ENCODE measurements around the gene PALM2AKAP2.

PALM2AKAP2 gene

DNA sequence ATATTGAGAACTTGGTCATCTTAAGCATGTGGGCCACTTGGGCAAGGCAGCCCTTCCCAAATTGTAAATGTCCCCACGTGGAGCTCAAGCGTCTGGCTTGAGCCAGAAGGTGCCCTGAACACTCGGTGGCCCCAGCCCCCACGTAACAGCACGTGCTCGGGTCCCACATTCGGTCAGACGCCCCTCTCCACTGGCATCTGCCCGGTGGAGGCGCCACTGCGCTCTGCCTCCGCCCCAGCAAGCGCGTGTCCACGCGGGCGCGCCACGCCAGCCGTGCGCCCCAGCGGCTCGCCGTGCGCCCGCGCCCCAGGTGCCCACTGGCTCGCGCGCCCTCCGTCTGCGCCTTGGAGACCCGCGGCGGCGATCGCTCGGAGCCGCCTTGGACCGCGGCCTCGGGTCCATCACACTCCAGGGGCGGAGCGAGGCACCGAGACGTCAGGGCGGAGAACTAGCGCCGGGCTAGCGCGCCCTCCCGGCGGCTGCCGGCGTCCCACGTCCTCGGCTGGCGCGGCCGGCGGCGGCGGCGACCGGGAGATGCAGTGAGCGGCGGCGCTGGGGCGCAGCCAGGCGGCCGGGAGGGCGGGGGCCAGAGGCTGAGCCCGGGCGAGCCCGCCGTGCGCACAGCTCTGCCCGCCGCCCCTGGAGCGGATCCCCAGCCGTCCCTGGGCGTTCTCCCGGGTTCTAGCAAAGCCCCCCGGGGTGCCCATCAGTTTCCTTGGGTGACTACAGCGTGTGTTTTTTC, at the start of gene PALM2AKAP2:
Gene PALM2AKAP2, plus strand, starts transcription at position 488 of the 742 bp plus-strand sequence. CDS start 291 bp downstream, outside the sequence.
- no peak for DNase-seq (ENCODE audit: low read depth in 2 of 2)

DNA sequence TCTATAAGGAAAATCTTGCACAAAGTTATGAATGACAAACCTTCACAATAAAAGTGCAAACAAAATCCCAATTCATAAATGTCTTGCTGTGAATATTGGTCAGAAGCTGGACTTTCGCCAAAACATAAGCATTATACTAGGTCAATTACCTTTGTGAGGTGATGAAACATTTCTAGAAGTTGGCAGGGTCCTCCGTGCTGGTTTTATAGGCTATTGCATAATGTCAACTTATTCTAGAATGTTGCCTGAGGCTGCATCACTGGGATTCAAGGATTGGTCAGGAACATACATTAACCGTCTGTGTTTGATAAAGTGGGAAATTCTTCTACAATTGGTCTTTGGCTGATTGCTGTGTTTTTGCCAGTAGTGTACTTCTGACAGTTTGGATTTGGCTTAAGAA, 49.8 kb upstream of the PALM2AKAP2 start:
- no peak for DNase-seq (ENCODE audit: low read depth in 2 of 2)

DNA sequence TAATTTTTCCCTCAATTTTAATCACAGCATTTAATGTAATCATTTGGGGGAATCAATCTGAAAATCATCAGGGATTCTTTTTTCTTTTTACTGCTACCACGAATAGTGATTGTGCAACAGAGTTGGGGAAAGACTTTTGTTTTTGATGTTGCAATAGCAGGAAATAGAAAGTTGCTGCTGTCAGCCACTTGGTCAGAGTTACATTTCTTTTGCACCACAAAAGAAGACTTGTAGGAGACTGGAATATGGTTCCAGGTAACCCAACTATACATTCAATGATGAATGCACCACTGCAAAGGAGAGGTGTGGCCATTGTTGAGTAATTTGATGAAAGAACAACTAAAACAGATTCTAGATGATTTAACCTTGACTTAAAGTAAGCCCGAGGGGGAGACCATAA, 46.3 kb upstream of the PALM2AKAP2 start:
- DNase-seq (ENCODE audit: low read depth in 2 of 2) = no peak

DNA sequence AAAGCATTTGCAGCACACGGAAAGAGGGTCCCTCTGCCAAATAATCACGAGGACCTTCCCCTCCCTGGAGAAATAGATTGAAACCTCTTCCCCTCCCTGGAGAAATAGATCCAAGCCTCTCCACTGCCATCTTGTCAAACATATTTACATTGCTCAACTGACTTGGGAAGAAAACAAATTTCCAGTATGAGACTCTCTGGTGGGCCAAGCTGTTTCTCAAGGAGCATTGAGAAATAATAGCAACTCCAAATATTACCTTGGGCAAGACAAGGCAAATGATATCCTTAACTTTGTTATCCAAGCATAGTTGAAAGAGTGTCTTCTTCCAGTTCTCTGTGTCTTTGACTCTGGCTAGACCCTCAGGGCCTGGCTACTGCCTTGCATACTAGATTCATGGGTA, 45.2 kb upstream of the PALM2AKAP2 start:
- no peak for DNase-seq (ENCODE audit: low read depth in 2 of 2)

DNA sequence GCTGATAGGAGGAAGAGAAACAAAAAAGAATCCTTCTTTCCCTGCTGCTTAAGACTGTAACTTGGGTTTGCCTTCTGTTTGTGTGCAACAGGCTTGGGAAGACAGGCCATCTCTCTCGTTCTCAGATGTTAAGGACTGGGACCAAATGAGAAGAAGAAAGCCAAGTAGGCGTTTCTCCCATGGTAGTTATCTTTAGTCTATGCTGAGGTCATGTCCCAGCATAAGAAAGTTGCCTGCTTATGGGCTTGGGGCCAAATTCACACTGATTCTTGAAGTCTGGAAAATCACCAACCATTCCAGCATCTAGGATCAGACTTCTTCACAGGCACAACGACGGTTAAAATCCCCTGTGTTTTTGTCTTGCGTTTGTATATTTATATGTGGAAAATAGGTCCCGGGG, 44.2 kb upstream of the PALM2AKAP2 start:
- DNase-seq (ENCODE audit: low read depth in 2 of 2) = no peak

DNA sequence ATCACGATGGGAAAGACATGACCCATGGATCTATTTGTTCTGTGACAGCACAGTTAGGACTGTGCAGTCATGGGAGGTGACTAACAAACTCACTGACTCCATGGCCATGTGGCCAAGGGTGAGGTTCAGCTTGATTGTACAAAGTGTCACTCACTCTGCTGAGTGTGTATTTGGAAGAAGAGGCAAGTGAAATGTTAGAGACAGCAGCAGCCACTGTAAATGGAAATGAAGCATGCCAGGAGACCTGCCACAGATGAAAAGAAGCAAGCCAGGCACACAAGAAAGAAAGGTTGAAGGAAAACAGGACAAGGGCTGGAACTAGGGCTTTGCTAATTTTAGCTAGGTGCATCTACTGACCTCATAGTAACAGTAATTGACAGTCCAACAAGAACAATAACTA, 42.7 kb upstream of the PALM2AKAP2 start:
- DNase-seq (ENCODE audit: low read depth in 2 of 2) = no peak

DNA sequence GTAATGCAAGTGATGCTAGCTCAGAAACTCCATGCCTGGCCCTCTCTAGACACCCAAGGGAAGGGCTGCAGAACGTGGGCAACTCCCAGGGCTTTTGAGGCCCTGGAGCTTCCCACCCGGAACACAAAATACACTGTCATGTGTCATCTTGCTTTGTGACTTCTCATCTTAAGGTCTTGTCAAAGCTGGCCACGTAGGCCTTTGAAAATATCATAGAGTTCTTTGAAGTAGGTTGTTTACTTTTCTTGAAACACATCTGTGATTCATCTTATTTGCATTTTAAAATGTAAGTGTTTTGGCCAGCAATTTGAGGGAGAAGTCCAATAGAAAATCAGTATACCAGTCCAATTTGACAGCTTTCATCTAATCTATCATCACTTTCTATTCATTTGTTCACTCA, 40.2 kb upstream of the PALM2AKAP2 start:
- no peak for DNase-seq (ENCODE audit: low read depth in 2 of 2)

DNA sequence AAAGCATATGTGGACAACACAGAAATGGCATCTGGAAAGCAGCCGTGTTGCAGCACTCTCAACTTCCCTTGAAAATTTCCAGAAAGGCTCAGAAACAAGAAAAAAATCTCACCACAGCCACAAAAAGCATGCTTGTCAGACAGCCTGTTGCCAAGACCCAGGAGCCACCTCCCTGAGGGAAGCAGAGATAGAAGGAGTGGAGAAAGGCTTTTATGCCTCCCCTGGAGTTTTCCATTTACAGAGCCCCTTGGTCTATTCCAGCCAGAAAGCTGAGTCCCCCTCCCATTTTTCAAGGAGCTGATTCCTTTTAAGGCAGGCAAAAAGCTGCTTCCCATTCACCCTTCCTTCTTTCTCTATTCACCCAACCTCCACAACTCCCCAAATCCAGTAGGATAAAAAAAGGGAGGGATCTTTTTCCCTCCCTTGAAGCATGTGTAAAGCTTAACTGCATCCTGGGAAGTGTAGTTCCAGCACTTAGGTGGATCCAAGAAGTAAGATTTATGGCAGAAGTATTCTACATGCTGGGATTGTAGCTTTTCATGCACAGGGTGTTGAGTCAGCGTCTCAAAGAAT, 37.1 kb upstream of the PALM2AKAP2 start:
- DNase-seq (ENCODE audit: low read depth in 2 of 2) = no peak

DNA sequence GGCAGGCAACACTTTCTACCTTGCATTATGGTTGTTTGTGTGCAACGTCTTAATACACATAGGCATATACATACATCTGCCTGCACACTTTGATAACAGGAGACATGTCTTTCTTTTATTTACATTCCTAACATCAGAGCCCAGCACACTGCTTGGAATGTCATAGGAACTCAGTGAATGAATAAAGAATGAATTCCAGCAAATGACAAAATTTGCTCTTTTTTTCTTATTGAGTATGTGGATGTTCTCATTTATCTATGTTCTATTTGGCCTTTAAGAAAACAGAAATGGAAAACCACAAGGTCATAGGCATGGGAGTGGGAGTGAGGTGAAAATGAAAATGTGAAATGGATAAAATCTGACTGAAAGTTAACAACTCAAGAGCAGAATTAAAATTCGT, 36.3 kb upstream of the PALM2AKAP2 start:
- no peak for DNase-seq (ENCODE audit: low read depth in 2 of 2)

DNA sequence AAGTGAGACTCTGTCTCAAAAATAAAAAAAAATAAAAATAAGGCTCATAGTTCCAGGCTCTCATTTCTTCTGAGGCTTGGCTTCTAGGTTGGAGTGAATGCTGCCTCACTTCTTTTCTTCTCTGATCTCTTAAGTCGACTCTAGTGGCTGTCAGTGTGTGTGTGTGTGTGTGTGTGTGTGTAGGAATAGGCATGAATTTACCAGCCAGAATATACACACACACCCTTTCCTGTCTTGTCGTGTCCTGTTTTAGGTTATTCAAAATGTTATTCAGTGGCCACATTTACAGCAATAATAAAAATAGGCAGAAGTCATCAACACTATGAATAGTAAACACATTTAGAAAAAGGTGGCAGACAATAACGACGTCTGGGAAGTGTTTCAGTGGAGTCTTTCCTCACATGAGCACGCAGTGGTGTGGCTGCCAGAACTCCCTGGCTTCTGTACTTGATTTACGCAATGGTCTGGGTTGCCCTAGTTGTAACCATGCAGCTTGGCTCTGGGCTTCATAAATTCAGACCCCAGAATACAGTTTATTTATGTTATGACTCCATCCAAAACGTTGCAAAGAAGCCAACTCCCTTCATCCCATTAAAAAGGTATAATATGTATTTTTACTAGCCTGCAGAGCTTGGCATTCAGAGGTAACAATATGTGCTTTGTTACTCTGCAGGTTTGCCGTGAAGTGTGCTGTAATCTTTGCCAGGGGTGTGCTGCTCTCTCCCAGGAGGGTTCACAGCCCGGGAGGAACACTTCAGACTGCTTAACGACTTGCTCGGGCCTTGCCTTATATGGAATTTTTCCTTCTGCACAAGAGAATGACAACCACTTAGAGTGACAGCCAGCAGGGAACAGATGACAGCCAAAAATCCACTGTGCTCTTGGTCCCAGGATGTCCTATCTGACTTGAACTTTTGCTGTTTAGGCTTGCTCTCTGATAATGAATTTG, 34.4 kb upstream of the PALM2AKAP2 start:
- DNase-seq (ENCODE audit: low read depth in 2 of 2) = no peak

DNA sequence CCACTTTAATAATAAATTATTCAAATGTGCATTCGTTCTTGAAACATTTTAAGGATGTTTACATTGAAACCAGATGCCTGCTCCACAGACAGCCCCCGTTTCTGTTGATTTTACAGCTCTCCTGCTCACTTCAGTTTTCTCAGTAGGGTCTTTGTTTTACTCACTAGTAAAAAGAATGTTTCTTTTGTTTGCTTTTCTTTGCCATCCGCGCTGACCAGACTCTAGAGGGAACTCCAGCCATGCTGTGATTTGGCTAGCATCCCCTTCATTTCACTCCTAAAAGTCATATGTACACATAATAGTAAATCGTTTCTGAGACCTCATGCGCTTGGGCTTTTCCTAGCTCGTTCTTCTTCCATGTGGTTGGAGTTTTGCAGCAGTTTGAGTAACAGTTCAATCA, 28.7 kb upstream of the PALM2AKAP2 start:
- no peak for DNase-seq (ENCODE audit: low read depth in 2 of 2)

DNA sequence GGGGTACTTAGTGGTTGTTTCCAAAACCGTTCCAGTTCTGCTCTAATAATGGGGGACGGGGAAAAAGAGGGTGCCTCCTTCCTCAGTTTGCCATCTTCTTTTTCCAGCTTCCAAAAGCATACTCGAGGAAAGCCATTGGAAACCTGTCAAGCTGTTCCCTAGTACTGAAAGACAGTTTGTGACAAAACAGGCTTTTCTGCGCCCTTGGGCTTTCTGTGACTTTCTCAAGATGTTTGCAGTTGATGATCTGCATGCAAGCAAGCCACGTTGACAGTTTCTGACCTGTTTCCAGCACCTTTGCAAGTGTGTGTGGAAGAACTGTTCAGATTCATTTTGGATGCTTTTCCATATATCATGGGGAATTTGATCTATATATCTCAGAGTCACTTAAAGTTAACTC, 26.7 kb upstream of the PALM2AKAP2 start:
- DNase-seq (ENCODE audit: low read depth in 2 of 2) = no peak

DNA sequence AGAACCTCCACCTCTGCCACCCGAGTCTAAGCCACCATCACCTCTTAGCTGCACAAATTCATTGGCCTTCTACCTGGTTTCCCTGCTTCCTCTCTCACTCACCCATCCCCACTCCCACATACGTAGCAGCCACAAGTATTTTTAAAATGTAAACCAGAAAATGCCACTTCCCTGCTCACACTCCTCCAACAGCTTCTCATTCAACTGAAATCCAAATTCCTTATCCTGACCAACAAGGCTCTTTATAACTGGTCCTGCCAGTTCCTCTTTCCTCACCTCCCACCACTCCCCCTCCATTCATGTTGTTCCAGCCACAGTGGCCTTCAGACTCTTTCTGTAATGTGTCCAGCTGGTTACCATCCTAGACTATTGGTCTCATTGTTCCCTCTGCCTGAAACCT, 25.0 kb upstream of the PALM2AKAP2 start:
- no peak for DNase-seq (ENCODE audit: low read depth in 2 of 2)

DNA sequence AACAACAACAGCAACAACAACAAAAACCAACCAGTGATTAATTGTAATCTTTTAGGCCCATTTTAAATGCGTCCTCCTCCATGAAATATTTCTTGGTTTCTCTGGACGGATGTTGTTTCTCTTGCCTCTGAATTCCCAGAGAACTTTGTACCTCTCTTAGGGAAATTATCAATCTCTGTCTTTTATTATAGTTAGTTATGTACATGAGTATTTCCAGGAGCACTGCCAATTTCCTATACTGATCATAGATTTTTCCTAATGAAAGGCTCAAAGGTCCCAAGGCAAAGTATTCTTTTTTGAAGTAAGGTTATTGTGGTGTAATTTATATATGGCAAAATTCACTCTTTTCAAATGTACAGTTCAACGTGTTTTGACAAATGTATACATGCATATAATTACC, 20.4 kb upstream of the PALM2AKAP2 start:
- DNase-seq (ENCODE audit: low read depth in 2 of 2) = no peak

DNA sequence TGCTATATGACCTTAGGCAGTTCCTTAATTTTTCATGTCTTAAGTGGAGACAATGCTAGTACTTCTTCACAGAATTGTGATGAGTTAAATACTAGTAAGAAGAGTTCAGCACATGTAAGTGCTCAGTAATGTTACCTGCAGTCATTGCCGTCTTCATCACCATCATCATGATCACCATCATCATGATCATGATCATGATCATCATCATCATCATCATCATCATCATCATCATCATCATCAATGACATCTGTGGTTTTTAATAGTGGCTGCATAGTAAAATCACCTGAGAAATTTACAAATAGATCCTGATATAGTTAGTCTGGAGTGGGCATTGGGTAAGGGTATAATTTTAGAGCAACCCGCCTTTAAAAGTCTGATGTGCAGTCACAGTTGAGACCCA, 14.7 kb upstream of the PALM2AKAP2 start:
- no peak for DNase-seq (ENCODE audit: low read depth in 2 of 2)

DNA sequence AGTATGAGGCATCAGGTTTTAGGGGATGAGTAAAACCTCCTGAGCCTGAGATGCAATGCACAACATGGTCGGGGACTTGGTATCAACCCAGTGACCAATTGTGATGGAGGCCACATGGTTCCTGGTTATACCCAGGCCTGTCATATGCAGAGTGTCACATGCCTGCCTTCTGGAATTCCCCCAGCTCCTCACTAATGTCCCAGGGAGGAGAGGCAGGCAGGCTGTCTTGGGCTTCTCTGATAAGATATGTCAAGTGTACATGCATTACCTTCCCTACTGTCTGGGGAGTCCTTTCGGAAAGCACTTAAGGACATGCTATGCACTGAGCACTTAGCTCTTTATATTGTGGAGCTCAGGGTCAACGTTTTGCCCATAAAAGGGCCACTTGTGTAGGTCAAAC, 14.2 kb upstream of the PALM2AKAP2 start:
- no peak for DNase-seq (ENCODE audit: low read depth in 2 of 2)

DNA sequence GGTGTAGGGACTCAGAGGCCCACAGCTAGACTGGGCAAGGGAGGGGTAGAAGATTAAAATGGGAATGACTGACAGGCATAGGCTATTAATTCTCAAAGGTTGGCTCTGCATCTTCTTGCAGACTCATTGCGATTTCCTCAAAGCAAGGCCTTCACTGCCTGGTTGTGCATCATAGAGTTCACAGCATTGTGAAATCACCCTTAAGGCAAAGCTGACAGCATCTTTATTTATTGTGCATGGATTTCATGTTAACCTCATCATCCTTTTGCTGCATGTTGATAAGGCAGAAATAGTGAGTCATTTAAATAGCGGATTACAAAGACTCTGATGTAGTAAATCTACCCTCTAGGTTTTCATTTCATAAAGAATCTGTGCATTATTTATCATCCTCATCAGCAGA, 13.6 kb upstream of the PALM2AKAP2 start:
- no peak for DNase-seq (ENCODE audit: low read depth in 2 of 2)

DNA sequence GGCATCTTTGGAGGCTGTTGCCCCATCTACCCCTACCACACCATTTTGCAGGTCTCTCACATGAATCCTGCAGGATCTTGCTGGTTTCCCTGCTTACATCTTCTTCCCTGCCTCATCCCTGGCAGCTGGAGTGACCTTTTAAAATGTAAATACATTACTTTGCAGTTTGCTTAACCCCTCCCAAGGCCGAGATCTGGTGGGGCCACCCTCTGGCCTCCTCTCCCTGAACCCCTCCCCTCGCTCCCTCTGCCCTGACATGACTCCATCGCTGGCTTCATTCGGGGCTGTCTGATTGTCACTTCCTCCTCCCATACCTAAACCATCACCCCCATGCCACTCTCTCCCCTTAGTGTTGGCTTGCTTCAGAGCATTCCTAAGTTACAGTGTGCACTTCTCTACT, 12.6 kb upstream of the PALM2AKAP2 start:
- no peak for DNase-seq (ENCODE audit: low read depth in 2 of 2)

DNA sequence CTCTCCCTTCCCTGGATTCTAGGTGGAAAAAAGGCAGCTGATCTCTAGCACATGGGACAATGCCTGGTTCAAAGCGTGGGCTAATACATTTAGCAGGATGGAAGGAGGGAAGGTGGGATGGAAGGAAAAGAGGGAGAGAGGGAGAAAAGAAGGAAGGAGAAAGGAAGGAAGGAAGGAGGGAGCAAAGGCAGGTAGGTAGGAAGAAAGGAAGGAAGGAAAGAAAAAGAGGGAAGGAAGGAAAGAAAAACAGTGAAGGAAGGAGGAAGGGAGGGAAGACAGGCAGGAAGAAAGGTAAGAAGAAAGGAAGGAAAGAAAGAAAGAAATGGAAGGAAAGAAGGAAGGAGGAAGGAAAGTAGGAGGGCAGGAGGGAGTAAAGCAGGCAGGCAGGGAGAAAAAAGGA, 12.2 kb upstream of the PALM2AKAP2 start:
- no peak for DNase-seq (ENCODE audit: low read depth in 2 of 2)

DNA sequence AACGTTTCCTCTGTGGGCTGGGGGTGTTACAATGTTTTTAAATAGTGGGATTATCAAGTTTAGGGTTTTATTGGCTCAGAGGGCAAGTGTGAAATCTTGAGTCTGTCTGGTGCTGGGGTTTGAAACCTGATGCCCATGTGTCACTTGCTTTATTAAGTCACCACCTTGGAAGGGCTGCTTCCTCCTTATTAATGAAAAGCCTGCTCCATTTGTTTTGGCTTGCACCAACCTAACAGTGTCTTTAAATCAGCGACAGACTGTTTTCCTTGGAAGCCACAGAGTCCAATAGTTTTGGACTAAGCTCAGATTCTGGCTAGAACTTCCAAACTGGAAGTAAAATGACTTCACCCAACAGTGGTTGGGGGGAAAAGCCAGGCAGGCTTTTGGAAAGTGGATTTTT, 10.7 kb upstream of the PALM2AKAP2 start:
- DNase-seq (ENCODE audit: low read depth in 2 of 2) = no peak

DNA sequence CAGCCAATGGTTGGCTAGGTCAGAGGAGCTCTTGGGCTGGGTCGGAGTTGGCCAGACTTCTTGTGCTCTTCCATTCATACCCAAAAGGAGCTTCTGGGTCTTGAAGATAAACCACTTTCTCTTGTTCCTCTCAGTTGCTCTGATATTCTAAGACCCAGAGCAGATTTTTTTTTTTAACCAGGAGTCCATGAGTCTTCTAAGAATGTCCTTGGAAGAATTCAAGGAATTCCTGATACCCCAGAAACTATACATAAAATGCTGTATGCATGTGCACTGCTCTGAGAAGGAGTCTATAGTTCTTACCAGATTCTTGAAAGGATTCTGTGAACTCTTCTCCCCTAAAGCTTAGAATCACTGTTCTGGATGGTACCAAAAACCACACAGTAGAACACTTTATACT, 9.9 kb upstream of the PALM2AKAP2 start:
- no peak for DNase-seq (ENCODE audit: low read depth in 2 of 2)

DNA sequence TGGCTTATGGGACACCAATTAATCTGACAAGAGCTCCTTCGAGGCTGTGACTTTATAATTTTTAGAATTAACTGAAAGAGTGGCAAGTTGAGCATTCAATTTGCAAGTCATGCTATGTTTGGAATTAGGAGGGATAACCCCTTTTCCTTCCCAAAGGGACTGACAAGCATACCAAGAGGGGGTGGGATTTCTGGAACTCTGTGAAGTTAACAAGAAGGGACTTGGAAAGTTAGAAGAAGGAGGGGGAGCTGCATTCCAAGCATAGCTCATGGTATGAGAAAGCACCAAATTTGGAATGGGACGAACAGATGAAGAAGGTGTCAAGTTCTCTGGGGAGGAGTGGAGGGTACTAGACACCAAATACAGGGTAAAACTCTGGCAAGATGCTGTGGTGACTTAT, 8.9 kb upstream of the PALM2AKAP2 start:
- no peak for DNase-seq (ENCODE audit: low read depth in 2 of 2)
